ENCODE measurements around the gene GRHL1. TPM values are rescaled to one million over a fixed set of nuclear protein-coding genes. Genes with fewer than 3 reads are reported as not detected.

The GRHL1 gene
- total and polyA plus RNA-seq, 2 experiments from 2014 or later, result 2.9 to 4.2 TPM

DNA sequence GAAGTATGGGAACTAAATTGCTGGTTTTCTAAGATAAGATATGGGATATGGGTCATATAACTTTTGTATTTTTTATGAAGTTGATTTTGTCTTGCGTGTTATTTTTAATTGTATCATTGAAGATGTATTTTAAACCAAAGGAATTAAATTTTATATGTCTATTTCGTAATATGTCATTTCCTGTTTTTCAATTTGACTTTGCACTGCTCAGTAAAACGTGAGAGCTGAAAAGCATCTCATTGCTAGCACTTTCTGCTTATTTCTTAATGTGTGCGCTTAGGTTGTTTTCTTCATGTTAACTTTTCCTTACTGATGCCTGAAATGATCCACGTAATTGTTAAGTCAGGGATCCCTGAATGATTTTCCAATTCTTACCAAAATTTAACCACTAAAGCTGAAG lies 50.6 kb downstream of the GRHL1 start:
- Histone ChIP-seq H3K36me3 (ENCODE audit: insufficient read depth) (no peaks in the 10 kb centered on the region), H3K9me2 (ENCODE audit: insufficient read depth) (no peaks in the 10 kb centered on the region), H3K4me1 (ENCODE audit: insufficient read depth) (peaks cover 9% of the 10 kb centered on the region), H3K4me3 (no peak overlapping the region), H3K27ac (ENCODE audit: low read depth) (no peak overlapping the region), H3F3A (replicated peaks; ENCODE audit: low read depth) (no peaks in the 10 kb centered on the region), H4K20me1 (replicated peaks; ENCODE audit: insufficient read depth) (no peaks in the 10 kb centered on the region), H3K27me3 (ENCODE audit: insufficient read depth) (no peaks in the 10 kb centered on the region), H3K4me2 (no peak overlapping the region), H2AFZ (no peak overlapping the region), H3K79me2 (replicated peaks; ENCODE audit: insufficient read depth) (no peaks in the 10 kb centered on the region)
- Mint-ChIP-seq H3K27me3 (ENCODE audit: insufficient read depth, low read depth, poor library complexity) (peaks cover 4% of the 10 kb centered on the region), H3K4me3 (no peak overlapping the region), H3K27ac (no peak overlapping the region), H3K4me1 (peaks cover 8% of the 10 kb centered on the region; the same call in 2 of the 3 replicates), H3K9me3 (peaks cover 6% of the 10 kb centered on the region; the same call in 1 of the 3 replicates), H3K36me3 (ENCODE audit: low read depth) (no peaks in the 10 kb centered on the region)
- no peak for TF ChIP-seq ZNF114 (CRISPR knock-in tag; IDR thresholded peaks at IDR 0.05)
- TF ChIP-seq EZH2phosphoT487 (IDR thresholded peaks at IDR 0.05; ENCODE audit: unreplicated experiment), result no peak
- no peak for TF ChIP-seq EZH2 (IDR thresholded peaks at IDR 0.05; ENCODE audit: low read depth, unreplicated experiment)
- no peak for TF ChIP-seq NANOG (IDR thresholded peaks at IDR 0.05; ENCODE audit: borderline replicate concordance)
- TF ChIP-seq JUNB (IDR thresholded peaks at IDR 0.05; ENCODE audit: unreplicated experiment), result no peak
- TF ChIP-seq ETS1 (IDR thresholded peaks at IDR 0.05), result no peak
- TF ChIP-seq POLR2AphosphoS5 (IDR thresholded peaks at IDR 0.05; ENCODE audit: low read depth), result no peak
- TF ChIP-seq ZNF331 (CRISPR knock-in tag; IDR thresholded peaks at IDR 0.05; ENCODE audit: low read depth), result no peak
- no peak for TF ChIP-seq CREB1 (CRISPR knock-in tag; IDR thresholded peaks at IDR 0.05; ENCODE audit: low read depth)
- TF ChIP-seq, protein P1, sequence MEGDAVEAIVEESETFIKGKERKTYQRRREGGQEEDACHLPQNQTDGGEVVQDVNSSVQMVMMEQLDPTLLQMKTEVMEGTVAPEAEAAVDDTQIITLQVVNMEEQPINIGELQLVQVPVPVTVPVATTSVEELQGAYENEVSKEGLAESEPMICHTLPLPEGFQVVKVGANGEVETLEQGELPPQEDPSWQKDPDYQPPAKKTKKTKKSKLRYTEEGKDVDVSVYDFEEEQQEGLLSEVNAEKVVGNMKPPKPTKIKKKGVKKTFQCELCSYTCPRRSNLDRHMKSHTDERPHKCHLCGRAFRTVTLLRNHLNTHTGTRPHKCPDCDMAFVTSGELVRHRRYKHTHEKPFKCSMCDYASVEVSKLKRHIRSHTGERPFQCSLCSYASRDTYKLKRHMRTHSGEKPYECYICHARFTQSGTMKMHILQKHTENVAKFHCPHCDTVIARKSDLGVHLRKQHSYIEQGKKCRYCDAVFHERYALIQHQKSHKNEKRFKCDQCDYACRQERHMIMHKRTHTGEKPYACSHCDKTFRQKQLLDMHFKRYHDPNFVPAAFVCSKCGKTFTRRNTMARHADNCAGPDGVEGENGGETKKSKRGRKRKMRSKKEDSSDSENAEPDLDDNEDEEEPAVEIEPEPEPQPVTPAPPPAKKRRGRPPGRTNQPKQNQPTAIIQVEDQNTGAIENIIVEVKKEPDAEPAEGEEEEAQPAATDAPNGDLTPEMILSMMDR (conservative IDR thresholded peaks at IDR 0.05; ENCODE audit: low read depth in 2 of 2), result no peak
- TF ChIP-seq STAT1 (IDR thresholded peaks at IDR 0.05; ENCODE audit: unreplicated experiment), result no peak
- no peak for TF ChIP-seq ZNF462 (CRISPR knock-in tag; IDR thresholded peaks at IDR 0.05)
- TF ChIP-seq, protein P2, sequence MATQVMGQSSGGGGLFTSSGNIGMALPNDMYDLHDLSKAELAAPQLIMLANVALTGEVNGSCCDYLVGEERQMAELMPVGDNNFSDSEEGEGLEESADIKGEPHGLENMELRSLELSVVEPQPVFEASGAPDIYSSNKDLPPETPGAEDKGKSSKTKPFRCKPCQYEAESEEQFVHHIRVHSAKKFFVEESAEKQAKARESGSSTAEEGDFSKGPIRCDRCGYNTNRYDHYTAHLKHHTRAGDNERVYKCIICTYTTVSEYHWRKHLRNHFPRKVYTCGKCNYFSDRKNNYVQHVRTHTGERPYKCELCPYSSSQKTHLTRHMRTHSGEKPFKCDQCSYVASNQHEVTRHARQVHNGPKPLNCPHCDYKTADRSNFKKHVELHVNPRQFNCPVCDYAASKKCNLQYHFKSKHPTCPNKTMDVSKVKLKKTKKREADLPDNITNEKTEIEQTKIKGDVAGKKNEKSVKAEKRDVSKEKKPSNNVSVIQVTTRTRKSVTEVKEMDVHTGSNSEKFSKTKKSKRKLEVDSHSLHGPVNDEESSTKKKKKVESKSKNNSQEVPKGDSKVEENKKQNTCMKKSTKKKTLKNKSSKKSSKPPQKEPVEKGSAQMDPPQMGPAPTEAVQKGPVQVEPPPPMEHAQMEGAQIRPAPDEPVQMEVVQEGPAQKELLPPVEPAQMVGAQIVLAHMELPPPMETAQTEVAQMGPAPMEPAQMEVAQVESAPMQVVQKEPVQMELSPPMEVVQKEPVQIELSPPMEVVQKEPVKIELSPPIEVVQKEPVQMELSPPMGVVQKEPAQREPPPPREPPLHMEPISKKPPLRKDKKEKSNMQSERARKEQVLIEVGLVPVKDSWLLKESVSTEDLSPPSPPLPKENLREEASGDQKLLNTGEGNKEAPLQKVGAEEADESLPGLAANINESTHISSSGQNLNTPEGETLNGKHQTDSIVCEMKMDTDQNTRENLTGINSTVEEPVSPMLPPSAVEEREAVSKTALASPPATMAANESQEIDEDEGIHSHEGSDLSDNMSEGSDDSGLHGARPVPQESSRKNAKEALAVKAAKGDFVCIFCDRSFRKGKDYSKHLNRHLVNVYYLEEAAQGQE (IDR thresholded peaks at IDR 0.05; ENCODE audit: unreplicated experiment), result no peak
- ATAC-seq (no peak), DNase-seq (ENCODE audit: low spot score) (no peak)
